ENCODE data around the gene STRBP. TPM values are rescaled to one million over a fixed set of nuclear protein-coding genes. Genes with fewer than 3 reads are reported as not detected.
"Not testable (repeated sequence)": the region's sequence is repeated elsewhere in the genome, so short reads cannot be mapped to it uniquely, and the experiment has no call there.

STRBP gene
- 11.6 TPM for total RNA-seq

DNA sequence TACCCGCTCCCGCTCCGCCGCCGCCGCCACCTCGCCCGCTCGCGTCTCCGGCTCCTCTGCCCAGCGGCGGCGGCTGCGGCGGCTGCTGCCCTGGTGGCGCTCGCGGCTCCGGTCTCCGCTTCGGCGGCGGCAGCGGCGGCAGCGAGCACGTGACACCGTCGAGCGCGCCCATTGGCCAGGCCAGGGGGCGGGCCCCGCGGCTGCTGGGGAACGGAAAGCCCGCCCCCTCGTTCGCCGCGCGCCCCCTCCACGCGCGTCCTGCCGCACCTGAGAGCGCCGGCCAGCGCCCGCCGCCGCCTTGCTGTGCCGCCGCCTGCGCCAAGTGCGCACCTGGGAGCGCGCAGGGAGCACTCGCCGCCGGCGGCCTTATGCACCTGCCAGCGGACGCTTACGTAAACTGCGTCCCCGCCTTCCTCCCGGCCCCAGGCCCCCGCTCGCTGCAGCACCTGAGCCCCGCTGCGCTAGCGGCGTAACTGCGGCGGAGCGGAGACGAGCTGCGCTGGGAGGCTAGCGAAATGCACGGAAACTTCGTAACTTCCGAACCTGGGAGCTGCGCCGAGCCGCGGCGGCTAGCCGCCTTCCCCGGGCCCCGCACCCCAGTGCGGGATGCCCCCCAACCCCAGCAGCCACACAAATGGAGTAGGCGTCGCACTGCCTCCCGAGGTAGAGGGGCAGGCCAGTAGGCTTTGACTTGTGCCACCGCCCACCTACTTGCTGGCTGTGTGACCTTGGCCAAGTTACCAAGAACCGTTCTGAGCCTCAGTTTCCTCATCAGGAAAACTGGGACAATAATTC lies at the start of gene STRBP:
Gene STRBP, minus strand, starts transcription at position 122 of the 795 bp plus-strand sequence. CDS start 84,452 bp downstream, outside the sequence.
- DNase-seq (ENCODE audit: low read depth in 2 of 3, low spot score in 2 of 3), result peak; percentile 90 to 99 (median 91)

DNA sequence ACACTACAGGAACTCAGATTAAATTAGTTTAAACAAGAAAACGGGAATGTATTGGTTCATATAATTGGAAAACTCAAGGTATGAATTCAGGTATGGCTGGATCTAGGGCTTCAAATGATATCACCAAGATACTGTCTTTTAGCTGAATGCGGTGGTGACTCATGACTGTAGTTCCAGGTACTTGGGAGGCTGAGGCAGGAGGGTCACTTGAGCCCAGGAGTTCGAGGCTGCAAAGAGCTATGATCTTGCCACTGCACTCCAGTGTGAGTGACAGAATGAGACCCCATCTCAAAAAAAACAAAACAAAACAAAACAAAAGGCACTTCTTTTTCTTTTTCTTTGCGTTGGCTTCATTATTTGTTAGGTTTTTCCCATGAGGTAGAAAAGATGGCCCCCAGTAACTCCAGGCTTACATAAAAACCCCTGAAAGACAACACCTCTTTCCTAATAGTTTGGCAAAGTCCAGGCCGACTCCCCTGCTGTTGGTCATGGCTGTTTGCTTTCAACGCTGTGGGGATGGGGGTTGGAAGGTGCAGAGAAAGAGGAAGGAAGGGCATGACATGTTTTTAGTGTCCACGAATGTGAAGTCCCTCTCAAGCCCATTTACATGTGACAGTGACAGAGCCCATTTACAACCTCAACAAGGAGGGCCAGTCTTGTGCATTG lies 47.8 kb upstream of the STRBP start:
- DNase-seq (ENCODE audit: low read depth in 2 of 3, low spot score in 2 of 3), result peak in 2 of 3 donors; percentile 34 to 74

DNA sequence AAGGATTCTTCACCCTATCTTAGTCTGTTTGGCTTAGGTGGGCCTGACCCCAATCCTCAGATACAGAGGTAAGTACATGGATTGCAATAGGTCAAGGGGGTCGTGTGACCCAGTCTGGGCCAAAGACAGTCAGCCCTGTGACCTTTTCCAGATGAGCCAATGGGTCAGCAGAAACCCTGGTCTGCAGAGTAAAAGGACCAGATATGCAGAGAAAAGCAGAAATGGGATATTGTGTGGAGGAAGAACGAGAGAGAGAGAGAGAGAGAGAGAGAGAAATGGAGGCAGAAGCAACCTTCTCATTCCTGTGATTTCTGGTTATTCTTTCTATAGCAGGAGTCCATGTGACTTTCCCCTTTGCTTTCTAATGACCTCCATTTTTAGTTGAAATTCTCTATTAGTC lies 47.2 kb upstream of the STRBP start:
- no peak for DNase-seq (ENCODE audit: low read depth in 2 of 3, low spot score in 2 of 3)

DNA sequence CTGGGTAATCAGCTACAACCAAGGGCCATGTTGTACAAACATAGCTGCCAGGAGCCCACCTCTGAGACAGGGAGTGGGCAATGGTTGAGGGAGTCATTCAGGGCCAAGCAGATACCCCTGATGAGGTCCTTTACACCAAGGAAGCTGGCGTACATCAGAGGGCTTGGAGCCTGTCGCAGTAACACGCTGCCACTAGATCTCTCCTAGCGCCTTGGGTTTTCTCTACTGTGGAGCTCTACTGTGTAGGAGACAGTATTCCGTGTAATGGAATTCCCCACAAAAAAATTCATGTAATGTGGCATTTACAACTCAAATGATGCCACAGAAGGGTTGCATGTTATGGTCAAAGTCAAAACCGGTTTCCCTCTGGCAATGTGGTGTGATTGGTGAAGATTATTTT lies 46.2 kb upstream of the STRBP start:
- DNase-seq (ENCODE audit: low read depth in 2 of 3, low spot score in 2 of 3), result no peak

DNA sequence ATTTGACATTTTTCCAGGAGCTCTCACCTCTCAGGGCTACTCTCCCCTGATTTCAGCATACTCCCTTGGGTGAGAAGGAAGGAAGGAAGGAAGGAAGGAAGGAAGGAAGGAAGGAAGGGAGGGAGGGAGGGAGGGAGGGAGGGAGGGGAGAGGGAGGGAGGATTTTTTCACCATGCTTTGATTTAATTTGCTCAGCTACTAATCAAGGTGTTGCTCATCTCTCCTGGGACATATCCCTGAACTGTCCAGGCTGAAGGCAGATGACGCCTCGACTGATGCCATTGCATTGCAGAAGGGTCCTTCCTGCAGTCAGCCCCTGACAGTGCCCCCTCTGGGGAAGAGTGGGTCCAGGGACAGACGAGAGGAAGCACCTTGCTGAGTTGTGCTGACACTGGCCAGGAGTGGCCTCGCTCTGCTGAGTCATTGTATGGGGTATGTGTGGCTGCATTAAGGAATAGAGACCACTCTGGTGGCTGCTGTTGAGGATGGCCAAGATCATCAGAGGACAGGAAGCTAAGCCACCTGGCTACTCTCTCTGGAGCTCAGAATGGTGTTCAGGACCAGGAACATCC lies 44.0 kb upstream of the STRBP start:
- DNase-seq (ENCODE audit: low read depth in 2 of 3, low spot score in 2 of 3), result peak in 2 of 3 donors; percentile 37 to 54

DNA sequence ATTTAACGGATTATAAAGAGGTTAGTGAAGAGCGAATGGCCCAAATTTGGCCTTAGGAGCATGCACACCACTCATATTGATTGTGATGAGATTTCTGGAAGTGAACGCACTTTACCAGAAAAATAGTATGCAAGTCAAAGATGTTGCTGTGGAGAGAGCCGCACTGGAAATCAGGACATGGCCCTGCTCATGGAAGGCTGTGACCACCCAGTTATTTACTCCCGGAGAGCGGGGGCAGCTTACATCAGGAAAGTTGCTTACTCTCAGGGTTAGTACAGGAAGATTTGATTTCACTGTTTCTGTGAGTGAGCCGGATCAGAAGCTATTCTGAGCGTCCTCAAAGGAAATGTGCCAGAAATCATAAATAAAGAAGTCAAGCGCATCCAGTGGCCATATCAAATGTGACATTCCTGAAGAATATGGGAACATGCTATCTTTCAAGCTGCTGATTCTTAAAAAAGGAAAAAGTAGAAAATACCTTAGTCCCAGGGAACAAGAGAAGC lies 42.9 kb upstream of the STRBP start:
- no peak for DNase-seq (ENCODE audit: low read depth in 2 of 3, low spot score in 2 of 3)

DNA sequence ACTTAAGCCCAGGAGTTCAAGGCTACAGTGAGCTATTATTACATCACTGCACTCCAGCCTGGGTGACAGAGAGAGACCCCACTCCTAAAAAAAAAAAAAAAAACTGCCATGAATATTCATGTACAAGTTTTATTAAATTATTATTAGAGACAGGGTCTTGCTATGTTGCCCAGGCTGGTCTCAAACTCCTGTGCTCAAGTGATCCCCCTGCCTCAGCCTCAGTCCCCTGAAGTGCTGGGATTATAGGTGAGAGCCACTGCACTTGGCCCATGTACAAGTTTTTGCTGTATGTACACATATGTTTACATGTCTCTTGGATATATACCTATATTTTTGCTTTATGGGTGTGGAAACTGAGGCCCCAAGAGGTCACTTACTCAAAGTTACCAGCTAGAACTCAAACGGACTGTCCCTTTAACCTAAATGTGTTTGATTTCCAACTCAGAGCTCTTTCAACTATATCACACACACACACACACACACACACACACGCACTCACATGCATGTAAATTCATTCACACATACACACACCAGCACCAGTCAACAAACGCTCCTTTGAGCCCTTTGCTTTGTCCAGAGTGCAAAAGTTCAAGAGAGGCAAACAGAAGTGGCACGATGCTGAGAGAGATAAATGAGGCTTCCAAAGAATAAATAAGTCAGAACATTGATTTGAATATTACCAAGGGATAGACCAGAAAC lies 42.3 kb upstream of the STRBP start:
- DNase-seq (ENCODE audit: low read depth in 2 of 3, low spot score in 2 of 3), result no peak

DNA sequence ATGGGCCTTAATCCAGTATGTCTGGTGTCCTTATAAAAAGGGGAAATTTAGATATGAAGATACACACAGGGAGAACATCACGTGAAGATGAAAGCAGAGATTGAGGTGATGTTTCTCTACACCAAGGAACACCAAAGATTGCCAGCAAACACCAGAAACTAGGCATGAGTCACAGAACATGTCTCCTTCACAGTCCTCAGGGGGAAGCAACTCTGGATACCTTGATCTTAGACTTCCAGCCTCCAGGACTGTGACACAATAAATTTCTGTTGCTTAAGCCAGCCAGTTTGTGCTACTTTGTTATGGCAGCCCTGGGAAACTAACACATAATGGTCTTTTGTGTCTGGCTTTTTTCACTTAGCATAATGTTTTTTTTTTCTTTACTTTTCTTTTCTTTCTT lies 41.2 kb upstream of the STRBP start:
- no peak for DNase-seq (ENCODE audit: low read depth in 2 of 3, low spot score in 2 of 3)

DNA sequence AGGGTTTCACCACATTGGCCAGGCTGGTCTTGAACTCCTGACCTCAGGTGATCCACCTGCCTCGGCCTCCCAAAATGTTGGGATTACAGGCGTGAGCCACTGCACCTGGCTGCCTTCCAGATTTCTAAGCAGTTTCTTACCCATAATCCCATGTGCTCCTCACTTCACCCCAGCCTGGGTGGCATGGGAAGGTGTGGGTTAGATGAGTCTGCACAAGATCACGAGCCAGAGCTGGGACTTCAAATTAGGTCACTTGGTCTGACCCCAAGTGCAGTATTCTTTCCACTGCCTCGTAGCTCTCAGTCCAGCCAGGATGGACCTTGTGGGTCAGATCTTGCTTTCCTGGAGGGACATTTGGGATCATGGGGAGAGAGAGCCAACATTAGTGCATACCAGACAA lies 37.5 kb upstream of the STRBP start:
- no peak for DNase-seq (ENCODE audit: low read depth in 2 of 3, low spot score in 2 of 3)

DNA sequence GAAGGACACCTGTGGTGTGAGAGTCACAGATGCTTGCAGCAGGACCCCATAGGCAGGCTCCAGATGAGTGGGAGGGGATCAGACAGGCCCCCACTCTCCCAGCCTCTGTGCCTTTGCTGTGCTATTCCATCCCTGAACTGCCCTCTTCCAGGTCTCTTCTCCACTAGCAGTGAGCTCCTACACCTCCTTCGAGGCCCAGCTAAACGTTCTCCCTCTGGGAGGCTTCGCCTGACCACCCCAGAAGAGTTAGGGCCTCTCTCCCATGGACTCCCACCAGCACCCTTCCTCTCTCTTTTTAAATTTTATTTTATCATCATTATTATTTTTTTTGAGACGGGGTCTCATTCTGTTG lies 35.9 kb upstream of the STRBP start:
- no peak for DNase-seq (ENCODE audit: low read depth in 2 of 3, low spot score in 2 of 3)

DNA sequence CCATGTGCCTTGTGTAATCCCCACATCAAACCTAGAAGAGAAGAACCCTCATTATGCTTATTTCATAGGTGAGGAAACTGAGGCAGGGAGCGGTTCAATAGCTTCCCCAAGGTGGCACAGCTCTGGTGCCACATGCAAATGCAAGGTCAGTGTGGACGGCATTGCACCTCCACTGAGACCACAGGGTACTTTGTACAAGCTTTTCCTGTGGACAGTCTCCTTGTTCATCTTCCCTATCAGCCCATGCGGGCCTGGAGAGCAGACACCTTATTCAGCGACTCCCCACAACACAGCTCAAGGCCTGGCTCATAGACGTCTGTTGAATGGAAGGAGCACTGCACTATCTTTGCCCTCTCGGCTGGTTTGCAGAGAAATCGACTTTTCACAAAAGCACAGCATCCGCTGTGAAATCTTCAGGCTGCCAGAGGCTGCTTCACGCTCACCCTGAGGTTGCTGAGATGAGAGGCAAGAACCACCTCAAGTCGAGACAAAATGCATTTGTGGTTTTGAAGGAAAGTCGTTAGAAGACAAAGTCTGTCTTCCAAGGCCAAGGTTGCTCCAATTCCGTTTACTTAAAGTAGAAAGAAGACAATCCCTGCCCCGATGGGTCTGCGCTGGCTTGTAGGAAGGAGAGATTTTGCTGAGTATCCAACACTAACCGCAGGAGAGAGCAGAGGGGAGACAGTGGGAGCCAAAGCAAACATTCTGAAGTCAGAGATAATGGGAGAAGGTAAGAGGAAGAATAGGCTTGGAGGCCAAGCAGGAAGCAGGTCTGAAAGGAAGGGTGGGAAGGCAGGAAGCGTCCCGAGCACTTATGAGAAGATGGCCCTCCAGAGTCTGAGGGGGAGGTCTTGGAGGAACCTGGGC lies 34.2 kb upstream of the STRBP start:
- no peak for DNase-seq (ENCODE audit: low read depth in 2 of 3, low spot score in 2 of 3)

DNA sequence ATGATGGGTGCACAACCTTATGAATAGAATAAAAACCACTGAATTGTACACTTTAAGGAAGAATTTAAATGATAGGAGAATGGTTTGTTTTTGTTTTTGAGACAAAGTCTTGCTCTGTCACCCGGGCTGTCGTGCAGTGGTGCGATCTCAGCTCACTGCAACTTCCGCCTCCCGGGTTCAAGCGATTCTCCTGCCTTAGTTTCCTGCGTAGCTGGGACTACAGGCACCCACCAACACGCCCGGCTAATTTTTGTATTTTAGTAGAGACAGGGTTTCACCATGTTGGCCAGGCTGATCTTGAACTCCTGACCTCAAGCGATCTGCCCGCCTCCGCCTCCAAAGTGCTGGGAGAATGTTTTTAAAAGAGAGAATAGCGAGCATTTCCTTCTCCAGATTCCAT lies 33.5 kb upstream of the STRBP start:
- DNase-seq (ENCODE audit: low read depth in 2 of 3, low spot score in 2 of 3), result not testable (repeated sequence)

DNA sequence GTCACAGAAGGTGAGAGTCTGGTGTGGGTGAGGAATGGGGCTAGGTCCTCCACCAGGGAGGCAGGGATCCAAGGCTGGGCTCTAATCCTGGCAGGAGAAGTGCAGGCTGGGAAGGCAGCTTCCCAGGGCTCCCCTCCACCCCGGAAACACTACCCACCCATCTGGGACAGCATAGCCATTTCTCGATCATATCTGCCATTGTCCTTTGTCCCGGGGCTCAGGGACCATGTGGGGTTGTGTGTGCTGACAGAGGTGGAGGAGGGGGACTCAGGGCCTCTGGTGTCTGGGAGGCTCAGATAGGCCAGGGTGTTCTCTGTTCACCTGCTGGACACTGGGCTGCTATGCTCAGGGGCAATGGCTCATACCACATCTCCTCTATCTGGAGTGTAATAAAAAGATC lies 32.2 kb upstream of the STRBP start:
- DNase-seq (ENCODE audit: low read depth in 2 of 3, low spot score in 2 of 3), result no peak

DNA sequence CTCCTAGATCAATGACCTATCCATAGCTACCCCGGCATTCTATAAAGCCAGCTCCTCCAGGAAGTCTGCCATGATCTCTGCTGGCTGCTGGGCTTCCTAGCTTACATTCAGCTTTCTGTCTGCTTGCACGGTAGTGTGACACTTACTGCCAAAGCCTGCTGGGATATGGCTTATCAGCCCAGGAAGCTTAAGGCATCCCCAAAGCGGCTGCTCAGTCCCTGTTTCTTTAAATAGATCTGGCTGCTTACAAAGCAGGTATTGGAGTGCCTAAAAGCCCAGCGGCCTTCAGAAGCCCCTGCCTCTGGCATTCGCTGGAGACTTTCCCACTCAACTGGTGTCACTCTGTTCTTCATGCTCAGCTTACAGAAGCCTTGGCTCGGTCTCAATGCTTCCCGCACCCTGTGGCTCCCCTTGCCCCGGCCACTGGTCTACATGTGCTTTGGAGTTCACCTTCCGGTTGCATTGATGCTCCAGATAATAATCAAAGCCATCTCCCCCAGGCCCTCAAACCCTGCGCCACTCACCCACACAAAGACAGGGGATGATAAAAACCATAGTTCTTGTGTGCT lies 31.3 kb upstream of the STRBP start:
- DNase-seq (ENCODE audit: low read depth in 2 of 3, low spot score in 2 of 3), result no peak

DNA sequence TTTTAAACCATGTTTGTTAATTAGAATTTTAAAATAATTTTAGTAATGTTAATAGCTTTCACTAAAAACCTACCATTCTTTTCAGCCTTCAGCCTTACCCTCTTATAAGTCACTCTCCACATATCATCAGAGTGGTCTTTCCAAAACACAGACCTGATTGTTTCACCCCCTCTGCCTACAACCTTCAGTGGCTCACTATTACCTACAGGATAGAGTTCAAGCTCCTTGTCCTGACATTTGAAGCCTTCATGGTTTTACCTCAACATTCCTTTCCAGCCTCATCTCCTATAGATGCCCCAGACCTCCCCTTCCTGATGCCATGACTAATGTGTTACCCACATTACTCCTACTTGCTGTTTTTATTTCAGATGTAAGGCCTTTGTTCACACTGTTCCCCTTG lies 27.8 kb upstream of the STRBP start:
- DNase-seq (ENCODE audit: low read depth in 2 of 3, low spot score in 2 of 3), result no peak

DNA sequence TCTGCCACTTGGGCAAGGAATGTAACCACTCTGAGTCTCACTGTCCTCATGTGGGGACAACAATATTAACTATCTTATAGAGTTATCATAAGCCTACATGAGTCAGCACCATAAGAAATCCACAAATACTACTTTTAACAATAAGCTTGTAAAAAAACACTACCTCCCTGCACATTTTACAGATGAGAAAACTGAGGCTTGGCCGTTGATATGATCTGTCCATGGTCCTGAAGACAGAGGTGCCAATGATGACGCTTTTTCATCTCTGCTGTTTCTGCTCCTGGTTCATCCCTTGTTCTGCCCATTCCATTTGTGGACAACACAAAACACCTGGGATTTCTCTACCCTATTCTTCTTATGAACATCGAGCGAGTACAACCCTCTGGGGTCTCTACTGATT lies 23.4 kb upstream of the STRBP start:
- DNase-seq (ENCODE audit: low read depth in 2 of 3, low spot score in 2 of 3), result no peak

DNA sequence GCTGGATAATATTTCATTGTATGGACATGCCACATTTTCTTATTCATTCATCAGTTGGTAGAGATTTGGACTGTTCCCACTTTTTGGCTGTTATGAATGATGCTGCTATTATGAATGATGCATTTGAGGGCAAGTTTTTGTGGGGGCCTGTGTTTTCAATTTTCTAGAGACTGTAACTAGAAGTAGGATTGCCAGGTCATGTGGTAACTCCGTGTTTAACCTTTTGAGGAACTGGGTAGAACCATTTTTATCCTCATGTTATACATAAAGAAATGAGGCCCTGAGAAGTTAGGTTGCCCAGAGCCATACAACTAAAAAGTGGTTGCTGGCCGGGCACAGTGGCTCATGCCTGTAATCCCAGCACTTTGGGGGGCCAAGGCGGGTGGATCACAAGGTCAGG lies 22.4 kb upstream of the STRBP start:
- no peak for DNase-seq (ENCODE audit: low read depth in 2 of 3, low spot score in 2 of 3)

DNA sequence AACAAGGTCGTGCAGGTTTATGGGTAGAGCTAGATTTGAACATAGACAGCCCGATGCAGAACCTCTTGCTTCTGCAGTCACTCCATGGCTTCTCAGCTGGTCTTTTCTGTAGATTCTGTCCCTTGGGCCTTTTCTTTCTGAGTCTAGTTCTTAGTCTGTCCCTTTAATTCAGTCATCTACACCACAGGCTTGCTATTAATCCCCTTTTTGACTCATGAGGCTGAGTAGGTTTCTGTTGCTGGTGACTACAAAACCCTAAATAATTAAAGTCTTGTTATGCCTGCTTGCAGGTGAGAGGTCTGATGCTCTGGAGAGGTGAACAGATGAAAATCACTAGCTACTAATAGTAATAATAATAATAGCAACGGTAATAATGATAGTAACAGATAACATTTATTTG lies 19.3 kb upstream of the STRBP start:
- DNase-seq (ENCODE audit: low read depth in 2 of 3, low spot score in 2 of 3), result no peak

DNA sequence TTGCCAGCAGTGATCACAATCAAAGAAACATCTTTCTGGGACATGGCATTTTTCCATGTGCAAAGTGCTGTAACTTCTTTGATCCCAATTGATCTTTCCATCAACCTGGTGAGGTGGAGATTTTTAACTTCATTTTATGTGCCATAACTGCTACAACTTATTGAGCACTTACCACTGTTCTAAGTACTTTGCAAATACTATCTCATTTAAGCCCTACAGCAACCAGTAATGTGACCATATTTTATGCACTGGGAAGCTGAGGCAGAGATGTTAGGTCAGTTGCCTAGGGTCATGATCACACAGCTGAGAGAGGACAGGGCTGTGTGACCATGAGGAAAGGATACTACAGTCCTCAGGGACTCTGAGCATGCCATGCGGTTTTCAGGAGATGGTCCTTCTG lies 17.9 kb upstream of the STRBP start:
- DNase-seq (ENCODE audit: low read depth in 2 of 3, low spot score in 2 of 3), result no peak

DNA sequence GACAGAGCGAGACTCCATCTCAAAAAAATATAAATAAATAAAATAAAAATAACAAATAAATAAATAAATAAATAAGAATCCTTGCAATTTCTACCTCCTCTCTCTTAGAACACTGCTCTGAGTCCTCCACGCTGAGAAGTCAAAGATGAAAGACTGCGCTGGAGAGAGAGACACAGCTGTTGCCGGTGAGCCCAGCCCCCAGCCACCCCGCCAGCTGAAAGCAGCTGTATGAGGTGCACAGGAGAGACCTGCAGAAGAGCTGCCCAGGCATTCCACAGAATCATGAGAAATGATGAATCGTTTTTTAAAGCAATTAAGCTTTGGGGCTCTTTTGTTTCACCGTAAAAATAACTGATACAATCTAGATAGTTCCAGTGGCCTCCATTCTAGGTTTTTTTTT lies 16.3 kb upstream of the STRBP start:
- DNase-seq (ENCODE audit: low read depth in 2 of 3, low spot score in 2 of 3), result no peak
